CD14-positive monocyte (primary cell): ENCODE data around the gene PGP. TPM values are rescaled to one million over a fixed set of nuclear protein-coding genes. Genes with fewer than 3 reads are reported as not detected.
"Not testable (repeated sequence)": the region's sequence is repeated elsewhere in the genome, so short reads cannot be mapped to it uniquely, and the experiment has no call there.

ENCODE experiments used
- DNase-seq, 3 donors: peaks; one replicate each; pipeline ENCODE4 v3.0.0-alpha.2; 2011 to 2022
- H2AFZ ChIP-seq: 2 replicates; pipeline ENCODE4 v1.6.0; 2012; ENCODE audit warnings: mild to moderate bottlenecking, low read depth, low read length, inconsistent platforms; ENCODE audit not compliant: insufficient read depth, poor library complexity, severe bottlenecking
- H3K27ac ChIP-seq, 2 donors: 1 replicate in 1 of 2; 2 replicates in 1 of 2; pipeline ENCODE4 v1.5.1; 2012 to 2013; ENCODE audit warnings: low read length in 2 of 2, control low read depth in 1 of 2, inconsistent platforms in 1 of 2, low read depth in 1 of 2, mild to moderate bottlenecking in 1 of 2
- H3K27me3 ChIP-seq, 2 donors: one replicate each; pipeline versions ENCODE4 v1.6.0 to v1.6.1; 2011 to 2013; ENCODE audit warnings: low read length in 2 of 2; ENCODE audit not compliant: control insufficient read depth in 2 of 2, insufficient read depth in 2 of 2
- H3K36me3 ChIP-seq, 2 donors: replicated peaks in 1 of 2; 1 replicate in 1 of 2; 2 replicates in 1 of 2; pipeline versions ENCODE4 v1.5.1 to v1.6.1; 2012 to 2013; ENCODE audit warnings: low read length in 2 of 2, control low read depth in 1 of 2, inconsistent platforms in 1 of 2, mild to moderate bottlenecking in 1 of 2; ENCODE audit not compliant: insufficient read depth in 2 of 2, control insufficient read depth in 1 of 2
- H3K4me1 ChIP-seq, 2 donors: 1 replicate in 1 of 2; 2 replicates in 1 of 2; pipeline versions ENCODE4 v1.5.1 to v1.6.1; 2012 to 2013; ENCODE audit warnings: low read length in 2 of 2, control low read depth in 1 of 2, inconsistent platforms in 1 of 2, mild to moderate bottlenecking in 1 of 2, moderate library complexity in 1 of 2; ENCODE audit not compliant: insufficient read depth in 2 of 2, control insufficient read depth in 1 of 2
- H3K4me2 ChIP-seq: replicated peaks from 2 replicates; pipeline ENCODE3; 2012; ENCODE audit warnings: low read length, moderate library complexity, mild to moderate bottlenecking; ENCODE audit not compliant: poor library complexity, severe bottlenecking; ENCODE audit errors: extremely low read depth
- H3K4me3 ChIP-seq, 3 experiments: fragments of 200-600 bp in 1 of 3; sonication (generic) in 1 of 3; replicated peaks in 1 of 3; 1 replicate in 2 of 3; 2 replicates in 1 of 3; pipeline ENCODE4 v1.5.1; 2011 to 2013; ENCODE audit warnings: low read length in 3 of 3, mild to moderate bottlenecking in 3 of 3, control low read depth in 2 of 3, low read depth in 2 of 3, inconsistent platforms in 1 of 3, moderate library complexity in 1 of 3
- H3K79me2 ChIP-seq: 2 replicates; pipeline ENCODE4 v1.6.0; 2012; ENCODE audit warnings: mild to moderate bottlenecking, control low read depth, inconsistent platforms, low read length, moderate library complexity; ENCODE audit not compliant: insufficient read depth
- H3K9ac ChIP-seq: 2 replicates; pipeline ENCODE4 v1.6.0; 2017; ENCODE audit warnings: low read length, mild to moderate bottlenecking; ENCODE audit not compliant: insufficient read depth, poor library complexity, severe bottlenecking
- H3K9me3 ChIP-seq, 2 donors: replicated peaks in 1 of 2; 1 replicate in 1 of 2; 2 replicates in 1 of 2; pipeline versions ENCODE4 v1.5.1 to v1.6.1; 2012 to 2013; ENCODE audit warnings: low read length in 2 of 2, control low read depth in 1 of 2; ENCODE audit not compliant: control insufficient read depth in 1 of 2, insufficient read depth in 1 of 2
- H4K20me1 ChIP-seq: 2 replicates; pipeline ENCODE4 v1.6.0; 2012; ENCODE audit warnings: mild to moderate bottlenecking, low read length, control low read depth, moderate library complexity; ENCODE audit not compliant: insufficient read depth
- H3K27ac Mint-ChIP-seq, 7 donors: one replicate each; pipeline ENCODE4 v1.8.0; 2020; ENCODE audit warnings: mild to moderate bottlenecking in 7 of 7, mixed read lengths in 7 of 7, moderate library complexity in 6 of 7, inconsistent platforms in 2 of 7
- H3K27me3 Mint-ChIP-seq, 3 donors: one replicate each; pipeline ENCODE4 v1.8.0; 2021 to 2022; ENCODE audit warnings: low read depth in 3 of 3, mild to moderate bottlenecking in 3 of 3, mixed read lengths in 3 of 3, moderate library complexity in 3 of 3, inconsistent platforms in 1 of 3
- H3K36me3 Mint-ChIP-seq, 2 donors: one replicate each; pipeline ENCODE4 v1.8.0; 2020; ENCODE audit warnings: mixed read lengths in 2 of 2, inconsistent platforms in 1 of 2, mild to moderate bottlenecking in 1 of 2
- H3K4me1 Mint-ChIP-seq: one replicate; pipeline ENCODE4 v1.8.0; 2020; ENCODE audit warnings: mild to moderate bottlenecking, mixed read lengths
- H3K4me3 Mint-ChIP-seq, 2 donors: one replicate each; pipeline ENCODE4 v1.8.0; 2020; ENCODE audit warnings: mild to moderate bottlenecking in 2 of 2, mixed read lengths in 2 of 2, moderate library complexity in 1 of 2
- H3K9me3 Mint-ChIP-seq, 7 donors: one replicate each; pipeline ENCODE4 v1.8.0; 2020 to 2022; ENCODE audit warnings: mixed read lengths in 7 of 7, mild to moderate bottlenecking in 6 of 7, moderate library complexity in 6 of 7, inconsistent platforms in 2 of 7
- CTCF ChIP-seq: fragments of 200-600 bp; IDR thresholded peaks from one replicate; pipeline ENCODE4 v1.8.0; 2022; ENCODE audit warnings: antibody characterized with exemption, mild to moderate bottlenecking
- WGBS: methylation state at CpG from one replicate; pipeline ENCODE4 v1.1.5; 2013; ENCODE audit warnings: missing lambda C conversion rate; ENCODE audit not compliant: insufficient coverage; 5-methylcytosine and 5-hydroxymethylcytosine counted together
- intact Hi-C, 2 donors: fragments of 100-400 bp; cut with micrococcal nuclease; formaldehyde crosslinking; loops; one replicate each; pipeline versions ENCODE4 v1.15.0 to v1.15.1; 2023
- polyA minus RNA-seq: library from RNA; depleted of rRNA, polyadenylated mRNA; stranded (reverse); fragments of >200 nt; gene quantifications from 2 replicates; pipeline ENCODE4 v1.2.3, GENCODE V29; 2012
- polyA plus RNA-seq, 3 donors: library from polyadenylated mRNA; depleted of rRNA in 1 of 3; unstranded in 2 of 3; stranded (reverse) in 1 of 3; fragments of 300-500 nt in 2 of 3; fragments of >200 nt in 1 of 3; fragmentation: Illumina TruSeq in 2 of 3; gene quantifications; 1 replicate in 2 of 3; 2 replicates in 1 of 3; pipeline ENCODE4 v1.2.3, GENCODE V29; 2012 to 2021
- total RNA-seq, 12 experiments: library from RNA in 1 of 12; stranded (reverse) in 1 of 12; fragments of 120-200 nt in 1 of 12; gene quantifications; one replicate each; pipeline ENCODE4 v1.2.4 and lab custom pipeline; 2013 to 2026; ENCODE audit warnings: mixed read lengths in 6 of 12, inconsistent platforms in 1 of 12

PGP gene
- 16.3 TPM for total RNA-seq (2013)
- polyA plus RNA-seq (10 to 100 TPM in 2 of 3 donors, 1 to 10 TPM in 1; 7.2 to 20.2 (median 19.2) TPM), polyA minus RNA-seq (18.3 and 25.5 TPM in 2 replicates), total RNA-seq (lab: John Stamatoyannopoulos, UW) (2.6 to 12.8 (median 10.0) reads per million in 11 experiments)

GRCh38 chr16:2214719-2214968 is at the start of gene PGP:
TSS of gene PGP (minus strand) at chr16:2214840. CDS start at chr16:2214777, 63 bp downstream.
- intact Hi-C loops = no loop called here
- WGBS = under 1% methylated on average over 48 of the region's 48 CpGs
- Mint-ChIP-seq H3K27ac (peak within 1 kb of the TSS; percentile 84 to 96 (median 92)), H3K4me3 (peak within 1 kb of the TSS; percentile 80 to 89), H3K9me3 (peaks cover 0 to 2% (median 0%) of the 10 kb centered on the region in 7 donors), H3K4me1 (peaks cover 24% of the 10 kb centered on the region), H3K27me3 (peaks cover 0 to 6% (median 0%) of the 10 kb centered on the region in 3 donors), H3K36me3 (peaks cover 6 to 17% of the 10 kb centered on the region in 2 donors)
- Histone ChIP-seq H3K4me1 (peaks cover 22 to 28% of the 10 kb centered on the region in 2 donors), H3K27ac (peak within 1 kb of the TSS; percentile 82 to 89), H3K4me2 (peak within 1 kb of the TSS; percentile 87), H3K36me3 (peaks cover 3 to 8% of the 10 kb centered on the region in 2 donors), H4K20me1 (peaks cover 30% of the 10 kb centered on the region), H3K79me2 (peaks cover 32% of the 10 kb centered on the region), H3K9me3 (no peaks in the 10 kb centered on the region), H3K9ac (peak within 1 kb of the TSS; percentile 85), H2AFZ (peak within 1 kb of the TSS; percentile 87), H3K27me3 (no peaks in the 10 kb centered on the region), H3K4me3 (peak within 1 kb of the TSS; percentile 60 to 83 (median 68))
- no peak for TF ChIP-seq CTCF
- DNase-seq = no peak

- H3K4me1 ChIP-seq, H3K9me3 Mint-ChIP-seq, H3K27ac ChIP-seq, H3K4me2 ChIP-seq, H3K4me3 Mint-ChIP-seq, H3K27me3 ChIP-seq, H3K27me3 Mint-ChIP-seq, H3K9me3 ChIP-seq, H3K9ac ChIP-seq, DNase-seq, intact Hi-C loops, H3K4me3 ChIP-seq, H2AFZ ChIP-seq: not testable (repeated sequence)
- Mint-ChIP-seq H3K27ac (peak overlapping the region in 1 of 7 donors; percentile 69), H3K36me3 (peaks cover 54 to 71% of the 10 kb centered on the region in 2 donors), H3K4me1 (peaks cover 19% of the 10 kb centered on the region)
- Histone ChIP-seq H3K79me2 (peaks cover 57% of the 10 kb centered on the region), H3K36me3 (peaks cover 60 to 70% of the 10 kb centered on the region in 2 donors), H4K20me1 (peaks cover 72% of the 10 kb centered on the region)
- 98% methylated on average over 8 of the region's 14 CpGs for WGBS
Observed at GRCh38 chr16:2263026-2263425, 48.4 kb upstream of the PGP start.
